H1 (cell line): ENCODE data around the gene KLK10. TPM values are rescaled to one million over a fixed set of nuclear protein-coding genes. Genes with fewer than 3 reads are reported as not detected.

Experiments
- CTCF ChIA-PET: fragments of 300-600 bp; sonication (Branson Sonifier 250); formaldehyde crosslinking; loops from one replicate; lab custom pipeline; 2021; ENCODE audit not compliant: partially characterized antibody; lab: Charles Lee
- POLR2A ChIA-PET: fragments of 300-600 bp; sonication (Branson Sonifier 250); formaldehyde crosslinking; loops from one replicate; lab custom pipeline; 2021; ENCODE audit warnings: inconsistent platforms; ENCODE audit not compliant: partially characterized antibody; lab: Charles Lee
- DNase-seq, 2 experiments: peaks; one replicate each; pipeline versions ENCODE4 v3.0.0 to v3.0.0-alpha.2; 2010 to 2022; ENCODE audit warnings: low spot score in 2 of 2, low read depth in 1 of 2, mixed read lengths in 1 of 2
- FAIRE-seq: peaks from 2 replicates; lab custom pipeline; 2011; peaks lifted over from hg19 to GRCh38; lab: Jason Lieb, UNC
- H2AFZ ChIP-seq: 2 replicates; pipeline ENCODE4 v1.8.1; 2012; ENCODE audit warnings: low read length, inconsistent platforms
- H2AK5ac ChIP-seq: 2 replicates; pipeline ENCODE4 v1.6.1; 2013; ENCODE audit warnings: low read depth, low read length
- H2BK120ac ChIP-seq: replicated peaks from 2 replicates; pipeline ENCODE3; 2013; ENCODE audit warnings: low read depth, low read length, inconsistent platforms
- H2BK12ac ChIP-seq: 2 replicates; pipeline ENCODE4 v1.6.1; 2013; ENCODE audit warnings: low read depth, low read length
- H2BK15ac ChIP-seq: 2 replicates; pipeline ENCODE4 v1.6.1; 2013; ENCODE audit warnings: low read length
- H2BK20ac ChIP-seq: 2 replicates; pipeline ENCODE4 v1.6.1; 2013; ENCODE audit warnings: low read length
- H2BK5ac ChIP-seq: 2 replicates; pipeline ENCODE4 v1.6.1; 2013; ENCODE audit warnings: low read depth, low read length
- H3K14ac ChIP-seq: 2 replicates; pipeline ENCODE4 v1.6.1; 2013; ENCODE audit warnings: inconsistent platforms; ENCODE audit not compliant: insufficient read length
- H3K18ac ChIP-seq: 2 replicates; pipeline ENCODE4 v1.6.1; 2013; ENCODE audit warnings: low read length; ENCODE audit errors: extremely low read depth
- H3K23ac ChIP-seq: 2 replicates; pipeline ENCODE4 v1.6.1; 2013; ENCODE audit warnings: inconsistent platforms; ENCODE audit not compliant: insufficient read length
- H3K23me2 ChIP-seq: 2 replicates; pipeline ENCODE4 v1.6.1; 2013; ENCODE audit warnings: low read depth, low read length
- H3K27ac ChIP-seq: 2 replicates; pipeline ENCODE4 v1.6.1; 2011; ENCODE audit warnings: low read depth, low read length, inconsistent platforms
- H3K27me3 ChIP-seq, 4 experiments: replicated peaks in 1 of 4; 1 replicate in 1 of 4; 2 replicates in 3 of 4; pipeline versions ENCODE4 v1.6.1 to v1.8.1; 2011 to 2013; ENCODE audit warnings: low read length in 3 of 4, mild to moderate bottlenecking in 3 of 4, inconsistent platforms in 2 of 4, mixed read lengths in 2 of 4, moderate library complexity in 1 of 4; ENCODE audit not compliant: control insufficient read depth in 3 of 4, insufficient read depth in 3 of 4; ENCODE audit errors: extremely low read depth in 1 of 4
- H3K36me3 ChIP-seq, 4 experiments: 2 replicates each; pipeline versions ENCODE4 v1.6.1 to v1.8.1; 2011 to 2013; ENCODE audit warnings: mild to moderate bottlenecking in 4 of 4, low read length in 3 of 4, moderate library complexity in 2 of 4, control low read depth in 1 of 4, inconsistent platforms in 1 of 4; ENCODE audit not compliant: insufficient read depth in 4 of 4, control insufficient read depth in 2 of 4
- H3K4ac ChIP-seq: replicated peaks from 2 replicates; pipeline ENCODE3; 2013; ENCODE audit warnings: low read length, low read depth, mixed read lengths, inconsistent platforms; ENCODE audit not compliant: insufficient read length
- H3K4me1 ChIP-seq, 4 experiments: replicated peaks in 1 of 4; 1 replicate in 1 of 4; 2 replicates in 3 of 4; pipeline versions ENCODE4 v1.6.1 to v1.8.1; 2011 to 2013; ENCODE audit warnings: low read length in 3 of 4, inconsistent platforms in 2 of 4, mixed read lengths in 1 of 4; ENCODE audit not compliant: insufficient read depth in 4 of 4, control insufficient read depth in 3 of 4
- H3K4me2 ChIP-seq, 2 experiments: 2 replicates each; pipeline versions ENCODE4 v1.6.1 to v1.8.1; 2011 to 2013; ENCODE audit warnings: low read depth in 2 of 2, low read length in 2 of 2, control low read depth in 1 of 2, inconsistent platforms in 1 of 2, mild to moderate bottlenecking in 1 of 2; ENCODE audit not compliant: insufficient read depth in 1 of 2
- H3K4me3 ChIP-seq, 4 experiments: fragments of 200-600, 300-600 bp in 1 of 4; sonication (generic), shearing (Covaris generic), sonication (Bioruptor Twin) in 1 of 4; 2 replicates each; pipeline versions ENCODE4 v1.5.1 to v1.8.1; 2011 to 2016; ENCODE audit warnings: low read length in 4 of 4, low read depth in 3 of 4, control low read depth in 2 of 4, inconsistent platforms in 2 of 4, mild to moderate bottlenecking in 2 of 4, mixed read lengths in 1 of 4, moderate library complexity in 1 of 4; ENCODE audit not compliant: insufficient read depth in 2 of 4; ENCODE audit errors: extremely low read depth in 1 of 4
- H3K56ac ChIP-seq: replicated peaks from 2 replicates; pipeline ENCODE3; 2013; ENCODE audit warnings: low read depth, mild to moderate bottlenecking, mixed read lengths, low read length, inconsistent platforms; ENCODE audit not compliant: insufficient read length
- H3K79me1 ChIP-seq: 2 replicates; pipeline ENCODE4 v1.6.1; 2013; ENCODE audit warnings: low read depth, low read length, control low read depth
- H3K79me2 ChIP-seq, 2 experiments: 2 replicates each; pipeline versions ENCODE4 v1.6.1 to v1.8.1; 2012 to 2013; ENCODE audit warnings: low read length in 2 of 2, mild to moderate bottlenecking in 2 of 2, inconsistent platforms in 1 of 2; ENCODE audit not compliant: insufficient read depth in 2 of 2, control insufficient read depth in 1 of 2
- H3K9ac ChIP-seq, 4 experiments: replicated peaks in 1 of 4; 1 replicate in 1 of 4; 2 replicates in 3 of 4; pipeline versions ENCODE4 v1.6.1 to v1.8.1; 2011 to 2013; ENCODE audit warnings: low read depth in 3 of 4, low read length in 3 of 4, control low read depth in 2 of 4, mild to moderate bottlenecking in 2 of 4, moderate library complexity in 2 of 4, inconsistent platforms in 1 of 4; ENCODE audit errors: extremely low read depth in 1 of 4
- H3K9me3 ChIP-seq, 2 experiments: 2 replicates each; pipeline versions ENCODE4 v1.6.1 to v1.8.1; 2012 to 2013; ENCODE audit warnings: mild to moderate bottlenecking in 2 of 2, moderate library complexity in 2 of 2, control low read depth in 1 of 2, inconsistent platforms in 1 of 2, low read depth in 1 of 2, low read length in 1 of 2, mixed read lengths in 1 of 2; ENCODE audit not compliant: insufficient read depth in 2 of 2
- H4K20me1 ChIP-seq, 2 experiments: replicated peaks in 1 of 2; 2 replicates each; pipeline versions ENCODE3 to v1.8.1; 2011 to 2013; ENCODE audit warnings: inconsistent platforms in 2 of 2, low read length in 2 of 2, mild to moderate bottlenecking in 1 of 2; ENCODE audit not compliant: insufficient read depth in 2 of 2, control insufficient read depth in 1 of 2
- H4K5ac ChIP-seq: 2 replicates; pipeline ENCODE4 v1.6.1; 2013; ENCODE audit warnings: low read length, low read depth, mixed read lengths, inconsistent platforms; ENCODE audit not compliant: insufficient read length
- H4K8ac ChIP-seq: 2 replicates; pipeline ENCODE4 v1.8.0; 2013; ENCODE audit warnings: mild to moderate bottlenecking, moderate library complexity, low read length, inconsistent platforms; ENCODE audit not compliant: insufficient read depth; ENCODE audit errors: extremely low read depth
- H4K91ac ChIP-seq: replicated peaks from 2 replicates; pipeline ENCODE3; 2013; ENCODE audit warnings: low read length, mixed read lengths, inconsistent platforms; ENCODE audit not compliant: insufficient read length
- ASH2L ChIP-seq: fragments of 200-600, 300-600 bp; sonication (generic); IDR thresholded peaks from one replicate; pipeline ENCODE4 v1.7.1; 2017; ENCODE audit warnings: low read length
- ATF3 ChIP-seq: IDR thresholded peaks from 2 replicates; pipeline ENCODE4 v1.6.1; 2011; ENCODE audit warnings: low read depth, mild to moderate bottlenecking, low read length; ENCODE audit not compliant: insufficient read depth
- CBX8 ChIP-seq: fragments of 300-800, 300-1000 bp; sonication (generic); IDR thresholded peaks from 2 replicates; pipeline ENCODE4 v1.7.1; 2016; ENCODE audit warnings: low read depth, low read length, borderline replicate concordance
- CEBPB ChIP-seq: IDR thresholded peaks from 2 replicates; pipeline ENCODE4 v1.6.1; 2012; ENCODE audit warnings: low read depth, low read length
- CHD1 ChIP-seq: IDR thresholded peaks from 2 replicates; pipeline ENCODE4 v1.6.1; 2012; ENCODE audit warnings: low read depth, low read length, improper control_type of control experiment
- CHD2 ChIP-seq: IDR thresholded peaks from 2 replicates; pipeline ENCODE4 v1.6.1; 2012; ENCODE audit warnings: low read length, improper control_type of control experiment
- CTBP2 ChIP-seq: IDR thresholded peaks from 2 replicates; pipeline ENCODE4 v1.7.0; 2011; ENCODE audit warnings: borderline replicate concordance, mild to moderate bottlenecking, moderate library complexity, mixed read lengths, low read length; ENCODE audit not compliant: insufficient read depth, insufficient read length
- EGR1 ChIP-seq: IDR thresholded peaks from 2 replicates; pipeline ENCODE4 v1.6.1; 2011; ENCODE audit warnings: low read depth, low read length, borderline replicate concordance
- EP300 ChIP-seq, 2 experiments: IDR thresholded peaks; 1 replicate in 1 of 2; 2 replicates in 1 of 2; pipeline ENCODE4 v1.6.1; 2011 to 2012; ENCODE audit warnings: low read depth in 2 of 2, low read length in 2 of 2, mild to moderate bottlenecking in 2 of 2, borderline replicate concordance in 1 of 2, inconsistent platforms in 1 of 2, moderate library complexity in 1 of 2
- EZH2 ChIP-seq: fragments of 200-600 bp; sonication (generic); IDR thresholded peaks from 2 replicates; pipeline ENCODE4 v1.7.1; 2012; ENCODE audit warnings: low read depth, mild to moderate bottlenecking, moderate library complexity, low read length, inconsistent platforms; ENCODE audit not compliant: severe bottlenecking
- KDM5A ChIP-seq: fragments of 200-600 bp; IDR thresholded peaks from 2 replicates; pipeline ENCODE4 v1.7.1; 2012; ENCODE audit warnings: mild to moderate bottlenecking, low read length, inconsistent platforms, mixed read lengths
- POLR2A ChIP-seq, 2 experiments: IDR thresholded peaks; 1 replicate in 1 of 2; 2 replicates in 1 of 2; pipeline ENCODE4 v1.6.1; 2011; ENCODE audit warnings: low read depth in 2 of 2, low read length in 2 of 2, mild to moderate bottlenecking in 2 of 2; ENCODE audit errors: control extremely low read depth in 1 of 2
- SIRT6 ChIP-seq: IDR thresholded peaks from one replicate; pipeline ENCODE4 v1.7.1; 2012; ENCODE audit warnings: low read length, inconsistent platforms
- SIX5 ChIP-seq: IDR thresholded peaks from 2 replicates; pipeline ENCODE4 v1.6.1; 2011; ENCODE audit warnings: mild to moderate bottlenecking, low read depth, low read length
- SP4 ChIP-seq: IDR thresholded peaks from 2 replicates; pipeline ENCODE4 v1.6.1; 2012; ENCODE audit warnings: low read length, inconsistent platforms
- WGBS, 2 experiments: shearing (Covaris generic) in 1 of 2; methylation state at CpG; one replicate each; pipeline versions ENCODE4 v1.1.6 to v1.1.7; 2013 to 2015; ENCODE audit warnings: low lambda C conversion rate in 2 of 2, mixed read lengths in 2 of 2, inconsistent platforms in 1 of 2, low coverage in 1 of 2, missing lambda C conversion rate in 1 of 2; ENCODE audit not compliant: insufficient replicate concordance in 2 of 2, insufficient coverage in 1 of 2, insufficient read length in 1 of 2; ENCODE audit errors: extremely low coverage in 1 of 2, missing lambda C conversion rate in 1 of 2; 5-methylcytosine and 5-hydroxymethylcytosine counted together
- polyA plus RNA-seq, 7 experiments: library from polyadenylated mRNA; depleted of rRNA in 3 of 7; stranded (reverse) in 5 of 7; unstranded in 2 of 7; fragments of >200 nt in 5 of 7; fragments of 200-250 nt in 2 of 7; gene quantifications; 1 replicate in 5 of 7; 2 replicates in 1 of 7; 4 replicates in 1 of 7; pipeline versions ENCODE4 v1.2.1 to v1.2.3, GENCODE V29; 2011 to 2013; ENCODE audit warnings: missing spikeins in 2 of 7, mixed read lengths in 2 of 7
- total RNA-seq: library from RNA; stranded (reverse); fragmentation: NEBNext Ultra II Directional; extraction: Animal tissue kit (Norgen Biotek cat#: 25700); gene quantifications from 2 replicates; pipeline ENCODE4 v1.2.1, GENCODE V29; 2021

The KLK10 gene
- total and polyA plus RNA-seq, 2 of the 8 experiments (the other 6 are each of a cell fraction or from before 2014, with no cell fraction given), result 4.8 to 9.7 TPM

- Histone ChIP-seq H3K79me2 (no peaks in the 10 kb centered on the region), H3K9me3 (no peaks in the 10 kb centered on the region), H3K4ac (no peak overlapping the region), H4K5ac (no peak overlapping the region), H2AFZ (no peak overlapping the region), H2AK5ac (no peak overlapping the region), H3K4me3 (no peak overlapping the region), H4K20me1 (no peaks in the 10 kb centered on the region), H3K14ac (no peak overlapping the region), H3K79me1 (no peaks in the 10 kb centered on the region), H4K8ac (no peak overlapping the region; the same call in 1 of the 2 replicates), H3K18ac (no peak overlapping the region), H3K36me3 (no peaks in the 10 kb centered on the region), H3K4me1 (peaks cover 0 to 2% (median under 1%) of the 10 kb centered on the region in 4 experiments; a peak in 2 of 7 replicates), H2BK120ac (no peak overlapping the region), H3K27ac (no peak overlapping the region), H3K56ac (no peak overlapping the region), H3K27me3 (peaks cover 0 to 22% (median 16%) of the 10 kb centered on the region in 4 experiments; a peak in 5 of 7 replicates), H3K9ac (no peak overlapping the region), H2BK12ac (no peak overlapping the region), H4K91ac (no peak overlapping the region), H2BK5ac (no peak overlapping the region), H3K4me2 (no peak overlapping the region), H3K23ac (no peak overlapping the region), H2BK15ac (no peak overlapping the region), H2BK20ac (no peak overlapping the region), H3K23me2 (peaks cover 12% of the 10 kb centered on the region; the same call in 1 of the 2 replicates)
- 84% methylated on average over 6 of the region's 6 CpGs; no CpG with 5 or more reads in 1 of the 2 experiments for WGBS, 2 experiments
- no peak for TF ChIP-seq ATF3
- TF ChIP-seq CTBP2, result no peak
- TF ChIP-seq CHD2, result no peak
- TF ChIP-seq CEBPB, result no peak
- TF ChIP-seq SIRT6, result no peak
- TF ChIP-seq EZH2, result no peak
- no peak for TF ChIP-seq CHD1
- no peak for TF ChIP-seq SIX5
- TF ChIP-seq CBX8, result no peak
- no peak for TF ChIP-seq SP4
- TF ChIP-seq EGR1, result no peak
- TF ChIP-seq POLR2A (IDR thresholded peaks at IDR 0.05; ENCODE audit: control extremely low read depth in 1 of 2, low read depth in 2 of 2, low read length in 2 of 2), result no peak
- no peak for TF ChIP-seq ASH2L
- TF ChIP-seq KDM5A, result no peak
- no peak for TF ChIP-seq EP300 (IDR thresholded peaks at IDR 0.05; ENCODE audit: borderline replicate concordance in 1 of 2, low read depth in 2 of 2, low read length in 2 of 2)
- DNase-seq (no peak), FAIRE-seq (no peak)
- ChIA-PET POLR2A (interaction anchor here (0.7 to 1.0 kb wide), 2 partner anchors 9 to 223 kb away, joined by 3 read pairs; no protein-coding TSS in a partner anchor), CTCF (interaction anchor here (1.0 to 15.0 kb wide), 3 partner anchors 13 to 92 kb away, joined by 4 to 269 read pairs (median 18); partner anchors contain the start of gene KLK8)
These were observed 5.3 kb downstream of the KLK10 start for GRCh38 chr19:51014242-51014641.
